ENCODE results near the gene NRF1.

DNA sequence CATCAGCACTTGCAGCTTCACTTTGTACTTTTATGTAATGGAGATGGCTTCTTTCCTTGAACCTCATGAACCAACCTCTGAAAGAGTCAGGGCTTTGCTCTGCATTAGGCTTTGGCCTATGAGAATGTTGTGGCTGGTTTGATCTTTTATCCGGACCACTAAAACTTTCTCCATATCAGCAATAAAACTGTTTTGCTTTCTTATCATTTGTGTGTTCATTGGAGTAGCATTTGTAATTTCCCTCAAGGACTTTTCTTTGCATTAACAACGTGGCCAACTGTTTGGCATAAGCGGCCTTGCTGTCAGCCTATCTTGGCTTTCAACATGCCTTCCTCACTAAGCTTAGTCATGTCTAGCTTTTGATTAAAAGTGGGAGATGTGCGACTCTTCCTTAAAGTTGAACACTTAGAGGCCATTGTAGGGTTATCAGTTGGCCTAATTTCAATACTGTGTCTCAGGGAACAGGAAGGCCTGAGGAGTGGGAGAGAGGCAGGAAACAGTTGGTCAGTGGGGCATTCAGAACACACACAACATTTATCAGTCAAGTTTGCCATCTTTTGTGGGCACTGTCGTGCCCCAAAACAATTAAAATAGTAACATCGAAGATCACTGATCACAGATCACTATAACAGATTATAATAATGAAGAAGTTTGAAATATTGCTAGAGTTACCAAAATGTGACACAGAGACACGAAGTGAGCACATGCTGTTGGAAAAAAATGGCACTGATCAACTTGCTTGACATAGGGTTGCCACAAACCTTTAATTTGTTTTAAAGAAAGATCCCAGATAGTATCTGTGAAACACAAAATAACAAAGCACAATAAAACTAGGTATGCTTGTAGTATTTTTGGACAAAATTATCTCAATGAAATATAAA, 64.7 kb downstream of the NRF1 start:
- TF ChIP-seq POLR2A (IDR thresholded peaks at IDR 0.05) (no peak), POLR2AphosphoS5 (IDR thresholded peaks at IDR 0.05) (no peak)
- TF ChIP-seq, protein P1, sequence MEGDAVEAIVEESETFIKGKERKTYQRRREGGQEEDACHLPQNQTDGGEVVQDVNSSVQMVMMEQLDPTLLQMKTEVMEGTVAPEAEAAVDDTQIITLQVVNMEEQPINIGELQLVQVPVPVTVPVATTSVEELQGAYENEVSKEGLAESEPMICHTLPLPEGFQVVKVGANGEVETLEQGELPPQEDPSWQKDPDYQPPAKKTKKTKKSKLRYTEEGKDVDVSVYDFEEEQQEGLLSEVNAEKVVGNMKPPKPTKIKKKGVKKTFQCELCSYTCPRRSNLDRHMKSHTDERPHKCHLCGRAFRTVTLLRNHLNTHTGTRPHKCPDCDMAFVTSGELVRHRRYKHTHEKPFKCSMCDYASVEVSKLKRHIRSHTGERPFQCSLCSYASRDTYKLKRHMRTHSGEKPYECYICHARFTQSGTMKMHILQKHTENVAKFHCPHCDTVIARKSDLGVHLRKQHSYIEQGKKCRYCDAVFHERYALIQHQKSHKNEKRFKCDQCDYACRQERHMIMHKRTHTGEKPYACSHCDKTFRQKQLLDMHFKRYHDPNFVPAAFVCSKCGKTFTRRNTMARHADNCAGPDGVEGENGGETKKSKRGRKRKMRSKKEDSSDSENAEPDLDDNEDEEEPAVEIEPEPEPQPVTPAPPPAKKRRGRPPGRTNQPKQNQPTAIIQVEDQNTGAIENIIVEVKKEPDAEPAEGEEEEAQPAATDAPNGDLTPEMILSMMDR (IDR thresholded peaks at IDR 0.05 in 8 of 11, conservative IDR thresholded peaks at IDR 0.05 in 3 of 11), result no peak
